SK-N-SH (cell line): ENCODE data around the gene C11orf68.

ENCODE experiments used
- EP300 ChIP-seq, 2 experiments: IDR thresholded peaks; 2 replicates each; pipeline versions ENCODE4 v1.4.0 to v1.6.1; 2012; ENCODE audit warnings: borderline replicate concordance in 1 of 2, low read depth in 1 of 2, low read length in 1 of 2
- EZH2phosphoT487 ChIP-seq: fragments of 200-600 bp; sonication (generic); IDR thresholded peaks from 2 replicates; pipeline ENCODE4 v1.6.1; 2017; ENCODE audit warnings: low read depth, mixed run types, mild to moderate bottlenecking, antibody characterized with exemption, moderate library complexity, borderline replicate concordance
- FOXJ3 ChIP-seq: sonication (generic); formaldehyde crosslinking; IDR thresholded peaks from 2 replicates; pipeline ENCODE4 v1.5.1; 2020; ENCODE audit warnings: mild to moderate bottlenecking, missing genetic modification reagents
- FOXM1 ChIP-seq: IDR thresholded peaks from 2 replicates; pipeline ENCODE4 v1.4.0; 2012; ENCODE audit warnings: low read depth, mild to moderate bottlenecking
- MXI1 ChIP-seq: IDR thresholded peaks from 2 replicates; pipeline ENCODE4 v1.6.1; 2012; ENCODE audit warnings: mild to moderate bottlenecking, low read depth, low read length, improper control_type of control experiment
- POLR2AphosphoS5 ChIP-seq: IDR thresholded peaks from 2 replicates; pipeline ENCODE4 v1.6.1; 2012; ENCODE audit warnings: low read depth, low read length
- RCOR1 ChIP-seq: fragments of 150-350 bp; IDR thresholded peaks from 2 replicates; pipeline ENCODE4 v1.6.1; 2017; ENCODE audit warnings: antibody characterized with exemption, low read length
- REST ChIP-seq: IDR thresholded peaks from 2 replicates; pipeline ENCODE4 v1.6.1; 2012; ENCODE audit warnings: mild to moderate bottlenecking, low read depth, low read length, moderate library complexity
- SMC3 ChIP-seq: IDR thresholded peaks from 2 replicates; pipeline ENCODE4 v1.6.1; 2012; ENCODE audit warnings: low read depth, low read length, improper control_type of control experiment
- TAF1 ChIP-seq: IDR thresholded peaks from 2 replicates; pipeline ENCODE4 v1.6.1; 2012; ENCODE audit warnings: low read depth, mild to moderate bottlenecking, low read length, moderate library complexity, borderline replicate concordance
- USF2 ChIP-seq: fragments of 150-350 bp; IDR thresholded peaks from 2 replicates; pipeline ENCODE4 v1.6.1; 2017; ENCODE audit warnings: antibody characterized with exemption, low read length, low read depth, borderline replicate concordance
- TF ChIP-seq, protein P1 (sequence below): fragments of 200-600 bp; sonication (generic); IDR thresholded peaks from 2 replicates; pipeline ENCODE4 v1.6.1; 2017; ENCODE audit warnings: antibody characterized with exemption, mild to moderate bottlenecking, moderate library complexity
- TF ChIP-seq, protein P2 (sequence below): IDR thresholded peaks from 2 replicates; pipeline ENCODE4 v1.4.0; 2012; ENCODE audit warnings: low read depth

- TF ChIP-seq, protein P1, sequence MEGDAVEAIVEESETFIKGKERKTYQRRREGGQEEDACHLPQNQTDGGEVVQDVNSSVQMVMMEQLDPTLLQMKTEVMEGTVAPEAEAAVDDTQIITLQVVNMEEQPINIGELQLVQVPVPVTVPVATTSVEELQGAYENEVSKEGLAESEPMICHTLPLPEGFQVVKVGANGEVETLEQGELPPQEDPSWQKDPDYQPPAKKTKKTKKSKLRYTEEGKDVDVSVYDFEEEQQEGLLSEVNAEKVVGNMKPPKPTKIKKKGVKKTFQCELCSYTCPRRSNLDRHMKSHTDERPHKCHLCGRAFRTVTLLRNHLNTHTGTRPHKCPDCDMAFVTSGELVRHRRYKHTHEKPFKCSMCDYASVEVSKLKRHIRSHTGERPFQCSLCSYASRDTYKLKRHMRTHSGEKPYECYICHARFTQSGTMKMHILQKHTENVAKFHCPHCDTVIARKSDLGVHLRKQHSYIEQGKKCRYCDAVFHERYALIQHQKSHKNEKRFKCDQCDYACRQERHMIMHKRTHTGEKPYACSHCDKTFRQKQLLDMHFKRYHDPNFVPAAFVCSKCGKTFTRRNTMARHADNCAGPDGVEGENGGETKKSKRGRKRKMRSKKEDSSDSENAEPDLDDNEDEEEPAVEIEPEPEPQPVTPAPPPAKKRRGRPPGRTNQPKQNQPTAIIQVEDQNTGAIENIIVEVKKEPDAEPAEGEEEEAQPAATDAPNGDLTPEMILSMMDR: peak; percentile 34
- peak; percentile 29; the same call in 1 of the 2 replicates for TF ChIP-seq POLR2AphosphoS5
- no peak for TF ChIP-seq TAF1
- TF ChIP-seq USF2: no peak
- TF ChIP-seq, protein P2, sequence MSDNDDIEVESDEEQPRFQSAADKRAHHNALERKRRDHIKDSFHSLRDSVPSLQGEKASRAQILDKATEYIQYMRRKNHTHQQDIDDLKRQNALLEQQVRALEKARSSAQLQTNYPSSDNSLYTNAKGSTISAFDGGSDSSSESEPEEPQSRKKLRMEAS: no peak
- TF ChIP-seq EZH2phosphoT487: no peak
- TF ChIP-seq FOXM1: no peak
- no peak for TF ChIP-seq REST
- no peak for TF ChIP-seq EP300 (IDR thresholded peaks at IDR 0.05; ENCODE audit: borderline replicate concordance in 1 of 2, low read depth in 1 of 2, low read length in 1 of 2)
- TF ChIP-seq MXI1: no peak
- TF ChIP-seq SMC3: no peak
- no peak for TF ChIP-seq FOXJ3 (CRISPR knock-in tag)
- TF ChIP-seq RCOR1: no peak
Observed at GRCh38 chr11:65891219-65892136, 27.4 kb downstream of the C11orf68 start.
